GM21526 (cell line): Measurements from ENCODE around the gene PAPSS2.
"Not testable (repeated sequence)": the region's sequence is repeated elsewhere in the genome, so short reads cannot be mapped to it uniquely, and the experiment has no call there.

ENCODE experiments used
- ATAC-seq: cut with Tn5 transposase; IDR thresholded peaks from one replicate; pipeline ENCODE4 v1.9.1; 2021; ENCODE audit warnings: moderate library complexity; ENCODE audit not compliant: unreplicated experiment, low FRiP score

Gene PAPSS2

GRCh38 chr10:87700031-87700796 lies 40.5 kb downstream of the PAPSS2 start:
- ATAC-seq, result no peak

- no peak for ATAC-seq
These were observed 42.7 kb downstream of the PAPSS2 start for GRCh38 chr10:87702260-87702972.

GRCh38 chr10:87702973-87703294 lies 43.3 kb downstream of the PAPSS2 start:
- no peak for ATAC-seq

- no peak for ATAC-seq
These were observed 44.1 kb downstream of the PAPSS2 start for GRCh38 chr10:87703771-87704170.

GRCh38 chr10:87705339-87705738 lies 45.7 kb downstream of the PAPSS2 start:
- no peak for ATAC-seq

GRCh38 chr10:87706731-87707130 lies 47.1 kb downstream of the PAPSS2 start:
- ATAC-seq, result no peak

GRCh38 chr10:87707254-87707653 lies 47.6 kb downstream of the PAPSS2 start:
- ATAC-seq, result no peak

- ATAC-seq, result no peak
These were observed 53.4 kb downstream of the PAPSS2 start for GRCh38 chr10:87712913-87713616.

- no peak for ATAC-seq
These were observed 54.0 kb downstream of the PAPSS2 start for GRCh38 chr10:87713707-87714106.

GRCh38 chr10:87715552-87716347 lies 56.1 kb downstream of the PAPSS2 start:
- no peak for ATAC-seq

- no peak for ATAC-seq
These were observed 56.6 kb downstream of the PAPSS2 start for GRCh38 chr10:87716348-87716670.

- no peak for ATAC-seq
These were observed 61.0 kb downstream of the PAPSS2 start for GRCh38 chr10:87720665-87721064.

GRCh38 chr10:87721781-87722180 lies 62.1 kb downstream of the PAPSS2 start:
- no peak for ATAC-seq

GRCh38 chr10:87722716-87723115 lies 63.0 kb downstream of the PAPSS2 start:
- no peak for ATAC-seq

- no peak for ATAC-seq
These were observed 63.8 kb downstream of the PAPSS2 start for GRCh38 chr10:87723500-87723899.

- ATAC-seq, result no peak
These were observed 65.1 kb downstream of the PAPSS2 start for GRCh38 chr10:87724789-87725188.

- no peak for ATAC-seq
These were observed 70.3 kb downstream of the PAPSS2 start for GRCh38 chr10:87729940-87730339.

- ATAC-seq, result no peak
These were observed 73.4 kb downstream of the PAPSS2 start for GRCh38 chr10:87733081-87733480.

GRCh38 chr10:87734987-87735827 lies 75.5 kb downstream of the PAPSS2 start:
- no peak for ATAC-seq

GRCh38 chr10:87738253-87738652 lies 78.6 kb downstream of the PAPSS2 start:
- ATAC-seq, result not testable (repeated sequence)
